Measurements from ENCODE around the gene NUTM1. TPM values are rescaled to one million over a fixed set of nuclear protein-coding genes. Genes with fewer than 3 reads are reported as not detected.

NUTM1 gene
- total and polyA plus RNA-seq, 2 donors = 0.02 TPM; not detected in 1

DNA sequence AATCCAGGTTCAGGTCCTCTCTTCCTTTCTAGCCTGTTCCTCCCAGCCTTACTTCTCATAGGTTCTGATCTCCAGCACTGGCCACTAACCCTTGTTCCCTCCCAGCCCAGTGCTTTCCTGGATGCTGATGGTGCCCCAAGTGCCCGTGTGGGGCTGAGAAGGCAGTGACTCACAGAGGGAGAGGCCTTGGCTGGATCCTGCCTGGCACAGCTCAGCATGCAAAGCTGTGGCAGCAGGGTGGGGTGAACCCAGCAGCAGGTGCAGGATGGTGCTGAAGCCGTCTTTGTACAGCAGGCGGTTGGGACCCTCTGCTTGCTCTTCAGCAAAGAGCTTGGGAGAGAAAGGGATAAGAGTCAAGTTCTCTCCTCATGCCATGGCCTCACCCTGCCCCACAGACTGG, 16.3 kb downstream of the NUTM1 start:
- no peak overlapping the region for H3K4me3 ChIP-seq (ENCODE audit: low read length in 2 of 2)
- H3K27ac ChIP-seq (ENCODE audit: low read depth in 1 of 2, low read length in 1 of 2) = no peak overlapping the region
- no peak for DNase-seq (ENCODE audit: low read depth in 6 of 9, low spot score in 9 of 9)
- H3K27me3 ChIP-seq (ENCODE audit: control insufficient read depth in 2 of 2, insufficient read depth in 1 of 2, low read length in 1 of 2) = no peaks in the 10 kb centered on the region
- H3K4me1 ChIP-seq (ENCODE audit: control insufficient read depth in 2 of 2, insufficient read depth in 2 of 2, low read length in 2 of 2) = no peaks in the 10 kb centered on the region
- peaks cover 36 to 57% of the 10 kb centered on the region in 2 donors for H3K36me3 ChIP-seq (ENCODE audit: control insufficient read depth in 2 of 2, insufficient read depth in 2 of 2, low read length in 1 of 2)
- no peaks in the 10 kb centered on the region for H3K9me3 ChIP-seq (ENCODE audit: control insufficient read depth in 2 of 2, insufficient read depth in 1 of 2, low read length in 1 of 2)
- 98% methylated on average over 3 of the region's 3 CpGs for WGBS

DNA sequence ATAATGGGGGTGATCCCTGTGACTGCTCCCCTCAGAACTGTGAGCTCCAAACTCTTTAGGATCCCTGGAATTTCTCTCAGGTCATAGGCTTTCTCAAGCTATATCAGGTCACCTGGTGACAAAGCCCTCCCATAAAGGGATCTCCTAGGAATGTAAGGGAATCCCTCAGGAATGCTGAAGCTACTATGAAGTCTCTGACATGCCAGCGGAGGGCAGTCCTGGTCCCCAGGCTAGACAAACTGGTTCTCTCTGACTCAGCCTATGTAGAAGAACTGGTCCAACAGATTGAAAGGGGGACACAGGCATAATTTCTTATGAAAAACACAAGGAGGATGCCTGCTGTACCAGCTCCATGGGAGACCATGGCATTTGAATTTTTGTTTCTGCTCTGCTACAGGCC, 17.2 kb downstream of the NUTM1 start:
- Histone ChIP-seq H3K36me3 (ENCODE audit: control insufficient read depth in 2 of 2, insufficient read depth in 2 of 2, low read length in 1 of 2) (peaks cover 36 to 55% of the 10 kb centered on the region in 2 donors), H3K27me3 (ENCODE audit: control insufficient read depth in 2 of 2, insufficient read depth in 1 of 2, low read length in 1 of 2) (no peaks in the 10 kb centered on the region), H3K27ac (ENCODE audit: low read depth in 1 of 2, low read length in 1 of 2) (no peak overlapping the region), H3K4me1 (ENCODE audit: control insufficient read depth in 2 of 2, insufficient read depth in 2 of 2, low read length in 2 of 2) (peaks cover 0 to 1% of the 10 kb centered on the region in 2 donors), H3K9me3 (ENCODE audit: control insufficient read depth in 2 of 2, insufficient read depth in 1 of 2, low read length in 1 of 2) (no peaks in the 10 kb centered on the region), H3K4me3 (ENCODE audit: low read length in 2 of 2) (no peak overlapping the region)
- DNase-seq (ENCODE audit: low read depth in 6 of 9, low spot score in 9 of 9) = no peak
- WGBS = 96% methylated on average over 1 of the region's 1 CpG

DNA sequence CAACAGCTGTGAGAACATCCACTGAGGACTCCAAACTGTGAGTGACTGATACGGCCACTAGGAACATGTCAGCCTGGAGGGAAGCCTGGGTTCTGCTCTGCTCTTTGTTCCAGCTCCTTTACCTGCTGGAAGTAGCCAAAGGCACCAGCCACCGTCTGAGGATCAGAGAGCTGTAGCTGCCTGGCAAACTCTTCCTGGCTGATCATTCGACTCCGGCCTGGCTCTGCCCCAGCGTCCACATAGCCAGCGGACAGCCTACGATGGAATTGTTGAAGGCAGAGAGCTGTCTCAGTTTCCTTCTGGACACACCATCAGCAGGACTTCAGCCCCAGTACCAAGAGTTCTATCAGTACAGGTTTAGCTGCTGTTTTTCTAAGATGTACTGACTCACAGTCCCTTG, 18.2 kb downstream of the NUTM1 start:
- Histone ChIP-seq H3K27ac (ENCODE audit: low read depth in 1 of 2, low read length in 1 of 2) (no peak overlapping the region), H3K36me3 (ENCODE audit: control insufficient read depth in 2 of 2, insufficient read depth in 2 of 2, low read length in 1 of 2) (peaks cover 36 to 50% of the 10 kb centered on the region in 2 donors), H3K4me1 (ENCODE audit: control insufficient read depth in 2 of 2, insufficient read depth in 2 of 2, low read length in 2 of 2) (peaks cover 7 to 11% of the 10 kb centered on the region in 2 donors), H3K9me3 (ENCODE audit: control insufficient read depth in 2 of 2, insufficient read depth in 1 of 2, low read length in 1 of 2) (no peaks in the 10 kb centered on the region), H3K4me3 (ENCODE audit: low read length in 2 of 2) (no peak overlapping the region), H3K27me3 (ENCODE audit: control insufficient read depth in 2 of 2, insufficient read depth in 1 of 2, low read length in 1 of 2) (no peaks in the 10 kb centered on the region)
- DNase-seq (ENCODE audit: low read depth in 6 of 9, low spot score in 9 of 9) = no peak
- WGBS = 96% methylated on average over 7 of the region's 7 CpGs

DNA sequence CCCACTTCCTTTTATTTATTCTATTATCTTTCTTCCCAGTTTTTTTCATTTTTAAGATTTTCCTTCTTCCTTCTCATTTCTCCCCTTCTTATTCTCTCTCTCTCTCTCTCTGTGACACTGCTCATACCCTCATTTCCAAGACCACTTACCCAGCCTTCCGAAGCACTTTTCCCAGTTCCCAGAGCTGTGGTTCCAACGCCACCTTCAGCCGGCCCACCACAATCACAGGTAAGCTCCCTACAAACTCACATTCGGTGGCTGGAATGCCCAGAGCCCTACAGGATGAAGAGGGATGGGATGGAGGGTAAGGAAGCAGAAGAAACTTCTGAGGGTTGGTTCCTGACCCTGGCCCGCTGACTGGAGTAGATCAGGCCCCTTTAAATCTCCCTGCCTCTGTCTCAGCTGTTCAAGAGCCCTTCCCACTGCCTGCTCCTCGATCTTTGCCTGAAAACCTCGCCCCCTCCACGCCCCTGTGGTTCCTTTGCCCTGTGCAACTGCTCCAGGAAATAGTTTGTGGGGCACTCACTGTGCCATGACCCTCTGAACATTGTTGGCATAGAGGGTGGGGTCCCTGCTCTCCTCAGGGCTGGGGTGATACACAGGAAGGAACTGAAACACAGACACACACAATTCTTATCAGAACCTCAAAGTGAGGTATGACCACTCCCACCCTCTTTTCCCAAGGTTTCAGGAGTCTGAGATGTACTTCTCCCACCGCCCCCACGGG, 19.1 kb downstream of the NUTM1 start:
- H3K36me3 ChIP-seq (ENCODE audit: control insufficient read depth in 2 of 2, insufficient read depth in 2 of 2, low read length in 1 of 2) = peaks cover 36 to 43% of the 10 kb centered on the region in 2 donors
- H3K4me1 ChIP-seq (ENCODE audit: control insufficient read depth in 2 of 2, insufficient read depth in 2 of 2, low read length in 2 of 2) = peaks cover 7 to 11% of the 10 kb centered on the region in 2 donors
- H3K27ac ChIP-seq (ENCODE audit: low read depth in 1 of 2, low read length in 1 of 2) = no peak overlapping the region
- H3K27me3 ChIP-seq (ENCODE audit: control insufficient read depth in 2 of 2, insufficient read depth in 1 of 2, low read length in 1 of 2) = no peaks in the 10 kb centered on the region
- WGBS = 93% methylated on average over 10 of the region's 10 CpGs
- DNase-seq (ENCODE audit: low read depth in 6 of 9, low spot score in 9 of 9) = no peak
- no peaks in the 10 kb centered on the region for H3K9me3 ChIP-seq (ENCODE audit: control insufficient read depth in 2 of 2, insufficient read depth in 1 of 2, low read length in 1 of 2)
- no peak overlapping the region for H3K4me3 ChIP-seq (ENCODE audit: low read length in 2 of 2)

DNA sequence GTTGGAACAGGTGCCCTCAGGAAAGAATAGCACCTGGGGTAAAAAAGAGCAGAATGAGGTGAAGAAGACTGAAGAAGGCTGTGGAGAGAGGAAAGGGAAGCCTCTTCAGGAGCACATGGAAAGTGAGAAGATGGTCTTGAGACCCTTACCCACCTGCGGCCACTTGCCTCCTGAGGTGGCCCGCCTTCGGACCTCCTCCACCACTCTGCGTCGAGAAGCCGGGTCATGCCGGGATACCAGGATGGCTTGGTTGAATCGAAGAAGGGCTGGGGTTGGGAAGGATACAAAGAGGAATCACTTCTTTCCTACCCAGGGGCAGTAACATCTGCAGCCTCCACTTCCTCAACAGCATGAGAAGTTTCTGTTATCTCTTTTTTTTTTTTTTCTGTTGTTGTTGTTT, 20.9 kb downstream of the NUTM1 start:
- H3K36me3 ChIP-seq (ENCODE audit: control insufficient read depth in 2 of 2, insufficient read depth in 2 of 2, low read length in 1 of 2) = peaks cover 26 to 27% of the 10 kb centered on the region in 2 donors
- H3K9me3 ChIP-seq (ENCODE audit: control insufficient read depth in 2 of 2, insufficient read depth in 1 of 2, low read length in 1 of 2) = no peaks in the 10 kb centered on the region
- WGBS = 96% methylated on average over 8 of the region's 8 CpGs
- no peaks in the 10 kb centered on the region for H3K27me3 ChIP-seq (ENCODE audit: control insufficient read depth in 2 of 2, insufficient read depth in 1 of 2, low read length in 1 of 2)
- H3K4me3 ChIP-seq (ENCODE audit: low read length in 2 of 2) = no peak overlapping the region
- H3K4me1 ChIP-seq (ENCODE audit: control insufficient read depth in 2 of 2, insufficient read depth in 2 of 2, low read length in 2 of 2) = peaks cover 11 to 19% of the 10 kb centered on the region in 2 donors
- DNase-seq (ENCODE audit: low read depth in 6 of 9, low spot score in 9 of 9) = no peak
- H3K27ac ChIP-seq (ENCODE audit: low read depth in 1 of 2, low read length in 1 of 2) = no peak overlapping the region

DNA sequence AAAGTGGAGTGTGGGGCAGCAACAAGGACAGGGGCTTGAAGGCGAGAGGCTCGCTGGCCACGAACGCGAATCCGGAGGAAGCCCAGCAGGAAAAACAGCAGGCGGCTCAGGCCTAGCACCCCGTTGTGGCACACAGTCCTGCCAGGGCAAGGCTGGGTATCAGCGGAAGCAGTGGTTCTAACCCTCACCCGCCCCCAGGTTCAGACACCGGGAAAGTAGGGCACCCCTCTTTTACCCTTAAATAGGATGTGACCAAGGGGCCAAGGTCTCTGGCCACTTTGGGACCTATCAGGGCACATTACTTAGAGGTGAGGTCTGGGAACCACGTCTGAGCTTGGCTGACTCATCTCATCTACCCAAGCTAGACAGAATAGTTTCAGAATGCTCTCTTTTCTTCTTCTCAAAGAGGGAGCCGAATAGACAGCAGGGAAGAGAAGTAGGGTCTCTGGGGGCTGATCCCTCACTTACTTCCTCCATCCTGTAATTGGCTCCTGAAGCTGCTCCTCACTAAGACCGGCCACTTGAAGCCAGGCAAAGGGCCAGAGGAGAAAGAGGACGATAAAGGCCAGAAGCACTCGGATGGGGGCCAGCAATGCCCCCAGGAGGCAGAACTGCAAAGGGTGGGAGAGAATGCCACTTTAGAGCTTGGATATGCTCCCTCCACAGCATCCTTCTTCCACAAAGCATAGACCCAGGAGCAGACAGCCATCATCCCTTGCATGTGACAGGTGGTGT, 22.1 kb downstream of the NUTM1 start:
- H3K27me3 ChIP-seq (ENCODE audit: control insufficient read depth in 2 of 2, insufficient read depth in 1 of 2, low read length in 1 of 2) = no peaks in the 10 kb centered on the region
- H3K4me3 ChIP-seq (ENCODE audit: low read length in 2 of 2) = no peak overlapping the region
- H3K27ac ChIP-seq (ENCODE audit: low read depth in 1 of 2, low read length in 1 of 2) = no peak overlapping the region
- peaks cover 11 to 19% of the 10 kb centered on the region in 2 donors for H3K4me1 ChIP-seq (ENCODE audit: control insufficient read depth in 2 of 2, insufficient read depth in 2 of 2, low read length in 2 of 2)
- WGBS = 95% methylated on average over 16 of the region's 16 CpGs
- H3K36me3 ChIP-seq (ENCODE audit: control insufficient read depth in 2 of 2, insufficient read depth in 2 of 2, low read length in 1 of 2) = peaks cover 16 to 18% of the 10 kb centered on the region in 2 donors
- no peaks in the 10 kb centered on the region for H3K9me3 ChIP-seq (ENCODE audit: control insufficient read depth in 2 of 2, insufficient read depth in 1 of 2, low read length in 1 of 2)
- DNase-seq (ENCODE audit: low read depth in 6 of 9, low spot score in 9 of 9) = peak in 1 of 9 donors; percentile 5

DNA sequence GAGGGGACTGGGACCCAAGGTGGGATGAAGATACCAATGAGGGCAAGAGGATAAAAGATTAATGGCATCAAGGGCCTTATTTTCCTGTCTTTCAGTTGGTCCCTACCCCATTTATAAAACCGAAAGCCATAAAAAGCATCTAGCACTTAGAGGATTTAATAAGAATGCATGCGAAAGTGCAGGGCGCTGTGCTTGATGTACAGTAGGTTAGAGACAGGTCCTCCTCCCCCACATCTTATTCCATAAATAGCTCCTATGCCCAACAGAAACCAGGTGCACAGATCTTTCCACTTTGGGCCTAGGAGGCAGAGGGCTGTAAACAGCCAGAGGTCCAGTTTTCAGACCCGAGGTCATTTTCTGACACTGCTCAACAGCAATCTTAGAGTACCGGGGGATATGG, 22.7 kb downstream of the NUTM1 start:
- Histone ChIP-seq H3K27me3 (ENCODE audit: control insufficient read depth in 2 of 2, insufficient read depth in 1 of 2, low read length in 1 of 2) (no peaks in the 10 kb centered on the region), H3K27ac (ENCODE audit: low read depth in 1 of 2, low read length in 1 of 2) (no peak overlapping the region), H3K9me3 (ENCODE audit: control insufficient read depth in 2 of 2, insufficient read depth in 1 of 2, low read length in 1 of 2) (no peaks in the 10 kb centered on the region), H3K4me1 (ENCODE audit: control insufficient read depth in 2 of 2, insufficient read depth in 2 of 2, low read length in 2 of 2) (peaks cover 11 to 19% of the 10 kb centered on the region in 2 donors), H3K36me3 (ENCODE audit: control insufficient read depth in 2 of 2, insufficient read depth in 2 of 2, low read length in 1 of 2) (peaks cover 12 to 14% of the 10 kb centered on the region in 2 donors), H3K4me3 (ENCODE audit: low read length in 2 of 2) (peak overlapping the region; percentile 88 to 91)
- DNase-seq (ENCODE audit: low read depth in 6 of 9, low spot score in 9 of 9) = no peak
- 54% methylated on average over 5 of the region's 5 CpGs for WGBS

DNA sequence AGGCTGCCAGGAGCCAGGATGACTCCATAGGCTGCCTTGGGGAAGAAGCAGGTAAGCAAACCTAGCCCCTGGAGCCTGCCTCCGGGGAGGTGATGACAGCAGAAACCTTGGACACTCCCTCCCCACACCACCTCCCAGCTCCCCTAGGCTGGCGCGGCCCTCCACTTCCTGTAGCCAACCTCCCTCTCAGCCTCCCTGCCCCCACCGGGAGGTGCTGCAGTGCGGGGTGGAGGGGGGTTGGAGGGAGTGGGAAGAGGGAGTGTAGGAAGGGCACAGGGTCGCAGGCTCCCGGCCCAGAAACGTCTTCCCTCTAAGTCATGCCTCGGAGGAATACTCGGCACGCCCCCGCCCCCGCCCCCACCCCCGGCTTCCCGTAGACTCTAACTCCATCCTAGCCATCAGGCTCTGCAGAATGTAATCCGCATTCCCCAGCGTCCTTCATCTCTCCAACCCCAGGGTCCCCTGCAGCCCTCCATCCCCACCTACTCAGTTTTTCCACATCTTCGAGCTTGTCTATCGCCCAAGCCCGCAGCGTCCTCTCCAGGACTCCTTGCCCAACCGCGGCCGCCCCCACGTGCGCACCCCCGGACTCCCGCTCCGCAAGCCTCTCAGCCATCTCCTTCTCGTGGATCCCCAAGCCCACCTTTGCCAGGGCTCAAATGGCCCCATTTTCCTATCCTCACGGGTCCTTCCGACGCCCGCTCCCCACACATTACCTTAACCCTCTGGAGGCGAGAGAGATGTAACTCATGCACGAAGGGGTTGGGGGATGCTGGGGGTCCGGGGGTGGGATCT, 23.4 kb downstream of the NUTM1 start:
- Histone ChIP-seq H3K27ac (ENCODE audit: low read depth in 1 of 2, low read length in 1 of 2) (peak overlapping the region in 1 of 2 donors; percentile 64), H3K9me3 (ENCODE audit: control insufficient read depth in 2 of 2, insufficient read depth in 1 of 2, low read length in 1 of 2) (no peaks in the 10 kb centered on the region), H3K27me3 (ENCODE audit: control insufficient read depth in 2 of 2, insufficient read depth in 1 of 2, low read length in 1 of 2) (no peaks in the 10 kb centered on the region), H3K4me3 (ENCODE audit: low read length in 2 of 2) (peak overlapping the region; percentile 88 to 91), H3K4me1 (ENCODE audit: control insufficient read depth in 2 of 2, insufficient read depth in 2 of 2, low read length in 2 of 2) (peaks cover 11 to 19% of the 10 kb centered on the region in 2 donors), H3K36me3 (ENCODE audit: control insufficient read depth in 2 of 2, insufficient read depth in 2 of 2, low read length in 1 of 2) (peaks cover 7 to 10% of the 10 kb centered on the region in 2 donors)
- under 1% methylated on average over 37 of the region's 37 CpGs for WGBS
- DNase-seq (ENCODE audit: low read depth in 6 of 9, low spot score in 9 of 9) = peak in 5 of 9 donors; percentile 21 to 66 (median 48)

Data from thymus (tissue), 11 donors.